HG02623 (cell line): Measurements from ENCODE around the gene PRELID1.
A peak's percentile ranks its signal among the peaks of the same experiment; 100 is the strongest.
"Not testable (repeated sequence)": the region's sequence is repeated elsewhere in the genome, so short reads cannot be mapped to it uniquely, and the experiment has no call there.

Experiments used
- ATAC-seq: cut with Tn5 transposase; IDR thresholded peaks from one replicate; pipeline ENCODE4 v1.9.1; 2021; ENCODE audit warnings: moderate library complexity; ENCODE audit not compliant: unreplicated experiment

The PRELID1 gene

GRCh38 chr5:177334781-177335700 is 31.4 kb downstream of the PRELID1 start:
- no peak for ATAC-seq

DNA sequence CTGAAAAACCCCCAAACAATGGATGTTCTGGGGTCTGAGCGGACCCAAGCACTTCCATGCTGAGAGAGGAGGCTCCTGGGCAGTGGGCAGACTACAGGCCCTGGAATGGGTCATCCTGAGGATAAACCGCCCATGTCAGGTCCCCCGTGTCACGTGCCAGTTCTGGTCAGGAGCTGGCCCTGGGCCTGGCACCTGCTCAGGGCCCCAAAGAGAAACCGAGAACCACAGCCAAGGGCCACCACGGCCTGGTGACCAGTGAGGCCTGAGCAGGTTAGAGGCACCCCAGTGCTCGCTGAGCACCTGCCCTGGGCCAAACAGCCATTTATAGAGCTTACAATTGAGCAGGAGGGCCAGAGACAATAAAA is 32.1 kb downstream of the PRELID1 start:
- ATAC-seq = no peak

DNA sequence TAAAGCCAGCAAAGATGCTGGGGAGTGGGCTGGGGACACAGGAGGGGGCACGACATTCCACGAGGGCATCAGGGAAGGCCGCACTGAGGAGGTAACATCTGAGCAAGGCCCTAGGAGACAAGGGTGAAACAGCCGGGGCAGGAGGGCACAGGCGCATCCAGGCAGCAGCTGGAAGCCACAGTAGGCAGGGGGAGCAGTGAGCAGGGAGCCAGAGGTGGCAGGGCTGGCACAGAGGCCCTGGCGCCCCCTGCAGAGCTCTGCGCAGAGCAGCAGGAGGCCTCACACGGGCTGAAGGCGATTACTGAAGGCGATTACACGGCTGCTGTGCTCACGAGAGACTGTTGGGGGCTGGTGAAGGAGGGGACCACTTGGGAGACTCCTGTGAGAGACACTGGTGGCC is 32.5 kb downstream of the PRELID1 start:
- no peak for ATAC-seq

- ATAC-seq = no peak
These were observed 33.2 kb downstream of the PRELID1 start for GRCh38 chr5:177336603-177337494.

DNA sequence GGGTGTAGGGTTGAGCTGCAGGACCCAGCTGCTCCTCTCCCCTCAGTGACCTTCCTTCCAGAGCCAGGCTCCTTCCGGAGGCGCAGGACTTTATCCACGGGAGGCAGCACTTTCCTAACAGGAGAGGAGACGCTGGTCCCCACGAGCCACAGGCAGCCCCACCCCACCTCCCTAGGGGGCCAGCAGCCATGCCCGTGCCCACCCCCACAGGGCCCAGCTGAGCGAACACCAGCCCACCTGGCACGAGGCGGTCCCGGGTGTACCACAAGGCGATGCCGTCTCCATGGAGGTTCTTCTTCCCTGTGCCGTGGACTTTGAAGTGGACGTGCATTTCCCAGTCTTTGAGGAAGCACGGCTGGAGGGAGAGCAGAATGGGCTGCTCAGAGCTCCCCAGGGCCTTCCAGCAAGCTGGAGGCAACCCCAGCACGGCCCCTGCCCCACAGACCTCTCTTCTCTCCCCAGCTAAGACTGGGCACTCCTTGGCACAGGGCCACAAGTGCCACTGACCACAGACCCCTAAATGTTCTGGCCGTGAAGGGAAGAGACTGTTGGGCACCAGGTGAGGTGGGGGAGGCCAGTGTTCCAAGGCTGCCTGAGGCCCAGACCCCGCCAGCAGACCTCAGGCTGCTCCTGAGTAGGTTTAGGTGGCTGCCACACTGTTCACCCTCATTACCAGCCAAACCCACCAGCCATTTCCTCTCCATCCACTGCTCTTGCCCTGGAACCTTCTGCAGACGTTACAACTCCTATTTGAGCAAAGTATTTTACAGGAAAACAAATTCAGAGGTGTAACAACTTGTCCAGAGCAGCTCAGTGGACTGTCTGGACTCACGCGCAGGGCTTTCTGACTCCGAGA is 34.9 kb downstream of the PRELID1 start:
- ATAC-seq = no peak

DNA sequence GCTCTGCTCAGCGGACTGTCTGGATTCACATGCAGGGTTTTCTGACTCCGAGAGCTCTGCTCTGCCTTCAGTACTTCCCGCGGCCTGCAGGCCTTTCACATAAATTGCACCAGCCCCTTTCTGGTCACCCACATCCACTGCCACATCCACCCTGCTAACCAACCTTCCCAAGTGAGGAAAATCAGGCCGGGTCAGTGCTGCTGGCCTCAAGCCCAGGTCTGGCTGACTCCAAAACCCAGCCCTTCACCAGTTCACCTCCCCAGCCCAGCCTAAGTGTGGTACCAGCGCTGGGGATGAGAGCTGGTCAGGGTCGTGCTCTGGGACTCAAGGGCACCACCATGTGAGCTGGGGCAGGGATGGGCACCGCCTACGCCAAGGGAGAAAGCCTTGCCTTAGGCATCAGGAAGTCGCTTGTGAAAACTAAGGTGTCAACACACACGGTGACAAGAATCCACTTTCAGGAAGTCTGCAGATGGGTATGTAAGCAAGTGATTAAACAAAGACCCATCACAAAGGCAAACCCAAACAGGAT is 35.6 kb downstream of the PRELID1 start:
- no peak for ATAC-seq

GRCh38 chr5:177343000-177343399 is 39.4 kb downstream of the PRELID1 start:
- not testable (repeated sequence) for ATAC-seq

- ATAC-seq = no peak
These were observed 40.2 kb downstream of the PRELID1 start for GRCh38 chr5:177343777-177344176.

- no peak for ATAC-seq
These were observed 41.3 kb downstream of the PRELID1 start for GRCh38 chr5:177344891-177345290.

GRCh38 chr5:177346820-177347219 is 43.2 kb downstream of the PRELID1 start:
- no peak for ATAC-seq

DNA sequence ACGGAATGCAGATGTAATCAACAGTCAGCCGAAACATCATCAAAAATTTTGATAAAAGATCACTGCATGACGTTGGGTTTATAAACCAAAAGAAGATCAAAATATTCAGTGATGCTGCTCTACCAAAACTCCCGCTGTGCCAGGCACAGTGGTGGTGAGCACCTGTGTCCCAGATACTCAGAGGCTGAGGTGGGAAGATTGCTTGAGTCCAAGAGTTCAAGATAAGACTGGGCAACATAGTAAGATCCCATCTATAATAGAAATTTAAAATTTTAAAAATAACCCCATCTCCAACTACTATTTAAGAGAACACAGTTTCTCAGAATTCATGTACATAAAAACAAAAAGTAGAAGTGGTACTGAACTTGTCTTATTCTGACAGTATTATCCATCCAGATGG is 44.1 kb downstream of the PRELID1 start:
- ATAC-seq = no peak

DNA sequence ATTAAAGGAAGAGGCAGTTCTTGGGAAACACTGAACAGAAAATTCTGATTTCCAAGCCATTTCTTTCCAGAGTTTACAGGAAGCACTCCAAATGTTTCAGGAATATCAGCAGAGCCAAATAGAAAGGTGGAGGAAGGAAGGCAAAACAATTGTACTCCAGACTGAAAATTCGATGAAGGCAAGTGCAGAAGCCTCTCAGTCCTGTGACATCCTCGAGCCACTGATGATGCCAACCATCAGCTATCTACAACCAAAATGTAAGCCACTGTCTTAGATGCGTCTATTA is 45.7 kb downstream of the PRELID1 start:
- no peak for ATAC-seq

DNA sequence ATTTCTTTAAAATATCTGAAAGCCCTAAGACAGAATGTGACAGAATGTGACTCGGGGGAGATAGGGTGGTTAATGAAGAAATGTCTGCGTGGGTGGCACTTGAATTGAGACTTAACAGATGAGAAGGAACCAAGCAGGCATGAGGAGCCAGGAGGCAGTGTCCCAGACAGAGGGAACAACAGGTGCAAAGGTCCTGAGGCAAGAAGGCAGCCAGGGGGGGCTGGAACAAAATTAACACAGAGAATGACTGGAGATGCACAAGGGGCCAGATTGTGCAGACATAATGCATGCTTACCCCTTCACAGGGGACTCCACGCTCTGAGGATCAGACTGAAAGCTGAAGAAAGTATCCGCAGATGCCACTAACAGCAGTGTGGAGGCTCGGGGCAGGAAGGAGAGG is 46.2 kb downstream of the PRELID1 start:
- ATAC-seq = no peak

- no peak for ATAC-seq
These were observed 47.3 kb downstream of the PRELID1 start for GRCh38 chr5:177350776-177351391.

DNA sequence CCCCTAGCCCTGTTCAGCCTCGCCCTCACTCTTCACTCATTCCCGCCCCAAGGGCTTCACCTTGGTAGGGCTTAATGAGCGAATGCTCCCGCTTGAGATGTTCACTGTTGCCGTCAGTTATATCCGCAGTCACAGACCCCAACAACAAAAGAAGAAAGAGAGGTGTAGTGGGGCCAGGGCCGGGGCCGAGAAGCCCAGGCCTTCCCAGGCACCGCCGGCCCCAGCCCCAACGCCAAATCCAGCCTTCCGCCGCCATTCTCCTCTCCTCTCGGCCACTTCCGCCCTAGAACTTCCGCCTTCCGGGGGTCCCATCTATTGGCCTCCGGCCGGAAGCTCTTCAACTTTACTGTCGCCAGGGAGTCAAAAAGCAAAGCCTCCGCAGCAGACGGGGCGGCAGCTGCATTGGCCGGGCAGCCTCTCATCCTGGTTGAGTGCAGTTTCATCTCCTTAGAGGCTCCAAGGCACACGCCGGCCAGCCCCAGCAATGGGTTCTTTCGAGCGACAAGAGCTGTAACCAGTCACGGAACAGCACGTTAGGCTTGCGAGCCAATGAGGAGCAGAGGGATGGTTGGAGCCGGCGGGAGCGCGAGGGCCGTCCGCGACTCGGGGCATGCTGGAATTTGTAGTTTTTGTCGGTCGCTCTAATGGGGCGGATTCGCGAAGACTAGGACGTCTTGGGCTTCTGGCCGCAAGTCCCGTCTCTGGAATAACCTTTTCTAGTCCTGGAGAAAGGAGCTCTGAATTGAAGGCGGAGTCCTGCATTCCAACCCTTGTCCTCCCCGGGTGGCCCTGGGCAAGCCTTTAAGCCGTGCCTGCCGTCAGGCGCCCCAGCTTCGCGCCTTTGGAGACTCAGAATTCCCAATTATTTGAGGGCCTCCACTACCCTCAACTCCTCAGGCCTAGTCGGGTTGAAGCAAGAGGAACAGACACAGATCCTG is 48.1 kb downstream of the PRELID1 start, which contains the start of gene LMAN2:
Gene LMAN2 (minus strand): TSS at position 277 of the 938 bp plus-strand sequence. CDS start 21 bp downstream, at position 256.
- peak; percentile 95 for ATAC-seq

- ATAC-seq = no peak
These were observed 49.5 kb downstream of the PRELID1 start for GRCh38 chr5:177353093-177353492.

- no peak for ATAC-seq
These were observed 50.7 kb downstream of the PRELID1 start for GRCh38 chr5:177354256-177354655.

DNA sequence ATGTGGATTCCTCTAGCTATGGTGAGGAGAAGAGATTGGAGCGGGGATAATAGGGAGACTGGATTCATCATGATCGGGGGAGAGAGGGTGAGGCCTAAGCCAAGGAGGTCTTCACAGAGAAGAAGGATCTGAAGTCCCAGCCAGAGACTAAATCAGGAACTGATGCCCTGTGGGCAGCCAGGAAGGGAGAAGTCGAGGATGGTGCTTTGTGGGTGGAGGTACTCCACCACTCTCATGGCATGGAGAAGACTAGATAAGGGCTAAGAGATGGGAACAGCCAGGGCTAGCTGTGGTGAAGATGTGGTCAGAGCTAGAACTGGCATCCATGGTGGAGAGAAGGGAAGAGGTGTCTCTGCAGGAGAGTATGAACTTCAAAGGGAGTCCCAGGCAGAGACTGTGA is 51.1 kb downstream of the PRELID1 start:
- no peak for ATAC-seq

DNA sequence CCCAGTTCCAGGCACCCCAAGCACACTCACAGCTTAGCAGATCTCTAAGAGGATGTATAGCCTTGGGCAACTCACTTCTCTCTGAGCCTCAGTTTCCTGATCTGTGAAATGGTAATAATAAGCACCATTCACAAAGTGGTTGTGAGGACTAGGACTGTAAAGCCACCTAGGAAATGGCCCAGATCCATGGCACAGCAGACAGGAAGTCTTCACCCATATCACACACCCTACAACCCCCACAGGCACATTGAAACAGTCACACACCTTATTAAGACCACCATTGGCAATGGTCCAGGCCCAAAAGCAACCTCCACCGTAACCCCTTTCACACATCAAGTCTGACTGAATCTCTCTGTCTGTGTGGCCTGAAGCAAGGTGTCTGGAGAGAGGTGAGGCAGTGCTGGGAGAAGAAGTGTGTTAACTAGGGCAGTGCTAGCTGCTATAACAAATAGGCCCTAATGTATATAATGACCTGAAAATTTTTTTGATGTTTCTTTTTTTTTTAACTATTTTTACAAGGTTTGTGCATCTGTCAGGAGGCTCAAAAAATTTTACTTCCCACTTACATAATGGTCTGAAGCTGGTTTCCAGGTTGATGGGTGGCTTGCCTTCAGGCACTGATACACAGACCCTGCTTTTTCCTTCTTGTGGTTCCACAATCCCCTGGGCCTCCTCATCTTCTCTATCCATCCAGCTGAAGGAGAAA is 51.7 kb downstream of the PRELID1 start:
- ATAC-seq = no peak
